ENCODE measurements around the gene PSMB11. TPM values are rescaled to one million over a fixed set of nuclear protein-coding genes. Genes with fewer than 3 reads are reported as not detected.

Gene PSMB11
- total RNA-seq, 2 donors from 2014 or later, result not detected

- Mint-ChIP-seq H3K9me3 (no peaks in the 10 kb centered on the region), H3K27ac (no peak overlapping the region), H3K4me3 (no peak overlapping the region), H3K27me3 (no peaks in the 10 kb centered on the region), H3K36me3 (ENCODE audit: low read depth) (no peaks in the 10 kb centered on the region), H3K4me1 (no peaks in the 10 kb centered on the region)
- ATAC-seq (replicated peaks), result no peak
Observed at GRCh38 chr14:23043754-23044153, 1.7 kb downstream of the PSMB11 start.

DNA sequence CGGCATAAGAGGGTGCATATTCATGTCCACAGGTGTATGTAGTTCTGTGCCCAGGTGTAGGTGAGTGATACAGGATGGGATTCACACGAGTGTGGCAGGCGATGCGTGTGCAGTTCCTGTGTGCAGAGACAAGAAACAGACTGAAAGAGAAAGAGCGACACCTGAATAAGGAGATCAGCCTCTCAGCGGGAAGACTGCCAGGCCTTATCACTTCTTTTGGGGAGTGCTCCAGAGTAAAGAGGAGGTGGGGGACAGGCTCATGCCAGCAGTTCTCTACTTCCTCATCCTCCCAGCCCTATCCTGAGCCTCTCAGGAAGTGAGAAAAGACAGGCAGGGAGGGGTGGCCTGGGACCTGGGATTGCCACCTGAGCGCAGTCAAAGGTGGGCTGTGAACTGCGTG is 2.8 kb downstream of the PSMB11 start:
- H3K36me3 Mint-ChIP-seq (ENCODE audit: low read depth), result no peaks in the 10 kb centered on the region
- no peaks in the 10 kb centered on the region for H3K9me3 Mint-ChIP-seq
- no peaks in the 10 kb centered on the region for H3K4me1 Mint-ChIP-seq
- no peaks in the 10 kb centered on the region for H3K27me3 Mint-ChIP-seq
- H3K27ac Mint-ChIP-seq, result no peak overlapping the region
- no peak overlapping the region for H3K4me3 Mint-ChIP-seq
- ATAC-seq (replicated peaks), result no peak

DNA sequence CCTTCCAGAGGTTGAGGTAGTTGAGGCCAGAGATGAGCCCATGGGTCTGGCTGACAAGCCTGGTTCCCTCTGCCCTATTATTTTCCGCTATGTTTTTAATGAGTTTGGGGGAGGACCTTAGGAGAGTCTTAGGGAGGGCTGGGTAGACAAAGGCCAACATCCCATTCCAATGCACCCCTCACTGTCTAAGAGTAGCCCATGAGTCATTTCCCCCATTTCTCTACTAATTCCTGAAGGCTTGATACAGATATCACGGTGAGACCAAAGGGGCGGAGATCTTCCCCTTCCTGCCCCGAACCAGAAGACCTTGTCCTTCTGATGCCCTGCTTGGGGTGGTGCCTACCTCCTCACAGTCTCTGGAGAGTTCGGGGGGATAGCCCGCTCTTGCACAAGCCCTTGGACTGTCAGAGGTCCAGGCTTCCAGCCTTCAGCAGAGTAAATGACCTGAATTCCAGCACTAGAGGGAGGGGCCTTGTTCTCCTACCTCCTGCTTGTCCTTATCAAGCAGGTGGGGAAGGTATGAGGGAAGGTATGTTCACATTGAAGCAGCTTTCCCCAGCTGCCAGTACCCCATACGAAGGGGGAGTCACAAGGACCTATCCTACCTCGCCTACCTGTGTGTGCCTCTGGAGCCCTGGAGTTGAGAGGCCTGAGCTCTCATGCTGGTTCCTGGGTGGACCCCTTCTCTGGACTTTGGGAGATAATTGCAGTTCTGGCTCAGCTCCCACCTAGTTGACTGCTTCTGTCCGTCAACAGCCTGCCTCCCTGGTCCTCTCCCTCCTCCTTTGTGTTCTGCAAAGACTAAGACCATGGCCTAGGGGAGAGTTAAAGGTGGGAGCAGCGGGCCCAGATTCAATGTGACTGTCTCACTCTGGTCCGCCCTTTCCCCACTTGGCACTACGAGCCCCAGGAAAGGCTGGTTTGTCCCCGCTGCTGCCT is 3.7 kb downstream of the PSMB11 start:
- no peaks in the 10 kb centered on the region for H3K4me1 Mint-ChIP-seq
- H3K27me3 Mint-ChIP-seq, result no peaks in the 10 kb centered on the region
- no peak overlapping the region for H3K27ac Mint-ChIP-seq
- H3K9me3 Mint-ChIP-seq, result no peaks in the 10 kb centered on the region
- H3K4me3 Mint-ChIP-seq, result no peak overlapping the region
- no peaks in the 10 kb centered on the region for H3K36me3 Mint-ChIP-seq (ENCODE audit: low read depth)
- no peak for ATAC-seq (replicated peaks)

DNA sequence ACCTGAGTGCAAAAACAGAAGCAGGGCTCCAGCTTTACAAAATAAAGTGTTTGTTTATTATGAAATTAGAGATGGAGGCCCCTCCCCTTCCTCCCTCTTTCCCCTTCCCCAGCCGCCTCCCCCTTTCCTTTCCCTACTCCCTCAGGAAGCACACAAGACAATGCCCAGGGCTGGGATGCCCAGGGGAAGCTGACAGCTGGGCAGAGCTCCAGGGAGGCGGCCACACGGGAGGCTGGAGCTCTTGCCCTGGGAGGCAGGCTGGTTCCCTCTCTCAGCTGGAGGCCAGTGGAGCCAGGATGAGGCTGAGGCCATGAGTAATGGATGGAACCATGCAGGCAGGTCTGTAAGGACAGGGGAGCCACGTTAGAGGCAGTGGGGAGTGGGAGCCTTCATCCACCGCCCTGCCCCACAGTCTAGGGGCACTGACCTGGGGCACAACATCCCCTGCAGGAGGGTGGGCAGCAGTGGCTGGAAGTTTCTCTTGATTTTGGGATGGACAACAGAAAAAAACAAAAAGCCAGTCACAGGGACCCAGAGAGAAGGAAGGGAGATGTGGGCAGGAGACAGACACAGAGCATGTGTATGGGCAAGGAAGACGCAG is 5.1 kb downstream of the PSMB11 start:
- H3K4me3 Mint-ChIP-seq, result no peak overlapping the region
- ATAC-seq (replicated peaks), result no peak
- H3K27me3 Mint-ChIP-seq, result no peaks in the 10 kb centered on the region
- no peaks in the 10 kb centered on the region for H3K9me3 Mint-ChIP-seq
- no peaks in the 10 kb centered on the region for H3K36me3 Mint-ChIP-seq (ENCODE audit: low read depth)
- no peaks in the 10 kb centered on the region for H3K4me1 Mint-ChIP-seq
- no peak overlapping the region for H3K27ac Mint-ChIP-seq

DNA sequence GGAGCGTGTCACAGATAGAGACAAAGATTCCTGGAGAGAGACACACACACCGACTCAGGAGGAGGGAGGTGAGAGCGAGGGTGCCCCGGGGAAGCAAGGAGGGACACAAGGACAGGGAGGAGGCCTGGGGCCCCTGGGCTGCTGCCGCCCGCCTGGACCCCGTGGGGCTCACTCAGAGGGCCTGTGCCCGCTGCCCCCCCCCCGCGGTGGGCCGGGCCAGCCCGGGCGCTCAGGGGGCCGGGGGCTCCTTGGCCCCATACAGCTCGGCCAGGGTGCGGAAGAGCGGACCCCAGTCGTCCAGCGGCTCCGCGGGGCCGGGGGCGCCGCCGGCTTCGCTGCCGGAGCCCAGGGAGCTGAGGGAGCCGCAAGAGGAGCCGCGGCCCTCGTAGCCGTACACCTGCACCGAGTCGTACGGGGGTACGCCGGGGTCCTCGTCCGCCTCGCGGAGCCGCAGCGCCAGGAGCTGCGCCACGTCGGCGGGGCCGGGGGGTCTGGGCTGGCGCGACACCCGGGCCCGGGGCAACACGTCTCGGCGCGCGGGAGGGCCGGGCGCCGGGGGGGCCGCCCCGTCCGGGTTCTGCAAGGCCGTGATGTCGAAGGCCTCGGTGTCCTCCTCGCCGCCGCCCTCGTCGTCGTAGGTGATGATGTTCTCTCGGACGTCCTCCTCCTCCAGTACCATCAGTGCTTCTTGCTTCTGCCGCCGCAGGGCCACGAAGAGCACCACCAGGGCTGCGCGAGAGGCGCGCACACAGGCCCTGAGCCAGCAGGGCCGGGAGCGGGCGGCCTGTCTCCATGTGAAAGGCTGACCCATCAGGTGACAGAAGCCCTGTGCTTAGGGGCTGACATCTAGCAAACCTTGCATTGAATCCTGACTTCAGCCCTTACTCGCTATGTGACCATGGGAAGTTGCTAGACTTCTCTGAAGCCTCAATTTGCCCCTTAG is 6.0 kb downstream of the PSMB11 start:
- H3K36me3 Mint-ChIP-seq (ENCODE audit: low read depth), result no peaks in the 10 kb centered on the region
- no peaks in the 10 kb centered on the region for H3K4me1 Mint-ChIP-seq
- no peak overlapping the region for H3K4me3 Mint-ChIP-seq
- no peak overlapping the region for H3K27ac Mint-ChIP-seq
- ATAC-seq (replicated peaks), result no peak
- no peaks in the 10 kb centered on the region for H3K9me3 Mint-ChIP-seq
- no peaks in the 10 kb centered on the region for H3K27me3 Mint-ChIP-seq

- Mint-ChIP-seq H3K4me1 (no peaks in the 10 kb centered on the region), H3K27ac (no peak overlapping the region), H3K4me3 (no peak overlapping the region), H3K9me3 (no peaks in the 10 kb centered on the region), H3K36me3 (ENCODE audit: low read depth) (no peaks in the 10 kb centered on the region), H3K27me3 (no peaks in the 10 kb centered on the region)
- no peak for ATAC-seq (replicated peaks)
Observed at GRCh38 chr14:23049011-23049410, 7.0 kb downstream of the PSMB11 start.

DNA sequence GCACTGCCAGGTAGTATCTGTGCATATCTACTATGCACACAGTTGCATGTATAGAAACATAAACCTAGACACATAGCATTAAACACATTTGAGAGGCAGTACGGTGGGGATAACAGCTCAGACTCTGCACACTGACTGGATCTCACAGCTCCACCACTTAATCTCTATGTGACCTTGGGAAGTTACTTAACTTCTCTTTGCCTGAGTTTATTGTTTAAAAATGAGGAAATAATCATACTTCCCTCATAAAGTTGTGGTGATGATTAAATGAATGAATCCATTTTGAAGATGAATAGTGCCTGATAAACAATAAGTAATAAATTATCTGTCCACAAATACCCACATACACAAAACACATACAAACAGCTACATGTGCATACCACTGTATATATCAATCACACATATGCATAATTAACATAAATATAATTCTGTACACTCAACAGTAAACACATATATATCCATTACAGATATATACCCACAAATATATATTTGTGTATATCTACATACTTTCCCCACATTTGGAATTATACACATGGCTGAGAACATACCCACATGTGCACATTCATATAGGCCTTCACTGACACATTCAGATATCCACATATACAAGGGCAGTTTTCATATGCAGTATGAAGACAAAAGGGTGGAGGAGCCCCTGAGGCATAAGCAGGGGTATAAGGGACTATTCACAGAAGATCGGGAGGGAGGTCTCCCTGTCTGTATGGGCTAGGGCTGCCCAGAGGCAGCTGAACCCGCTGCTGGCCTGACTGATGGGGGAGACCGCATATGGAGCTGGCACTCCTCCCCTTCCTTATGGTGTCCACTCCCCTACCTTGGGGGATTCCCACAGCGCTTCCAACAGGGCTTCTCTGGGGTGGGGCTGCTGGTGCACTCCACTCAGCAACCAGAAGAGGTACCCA is 9.4 kb downstream of the PSMB11 start:
- H3K36me3 Mint-ChIP-seq (ENCODE audit: low read depth), result peaks cover 3% of the 10 kb centered on the region
- peaks cover 6% of the 10 kb centered on the region for H3K4me1 Mint-ChIP-seq
- ATAC-seq (replicated peaks), result no peak
- H3K27ac Mint-ChIP-seq, result no peak overlapping the region
- H3K27me3 Mint-ChIP-seq, result peaks cover 3% of the 10 kb centered on the region
- H3K9me3 Mint-ChIP-seq, result no peaks in the 10 kb centered on the region
- H3K4me3 Mint-ChIP-seq, result no peak overlapping the region

DNA sequence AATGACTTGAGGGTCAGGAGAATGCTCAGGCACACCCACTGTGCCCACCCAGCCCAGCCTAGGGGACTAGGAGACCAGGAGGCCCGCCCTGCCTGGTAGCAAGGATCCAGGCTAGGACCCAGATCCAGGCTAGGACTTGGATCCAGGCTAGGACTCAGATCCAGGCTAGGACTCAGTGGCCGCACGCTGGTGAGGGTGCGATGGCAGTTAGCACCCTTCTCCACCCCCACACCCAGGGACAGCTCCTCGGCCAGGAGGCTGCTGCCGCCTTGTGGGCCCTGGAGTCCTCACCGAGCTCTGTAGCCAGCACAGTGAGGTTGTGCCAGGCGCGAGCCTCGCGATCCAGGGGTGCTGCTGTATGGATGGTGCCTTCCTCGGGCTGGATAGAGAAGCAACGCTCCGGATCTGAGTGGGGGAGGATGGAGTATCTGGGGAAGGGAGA is 10.2 kb downstream of the PSMB11 start:
- ATAC-seq (replicated peaks), result no peak

GRCh38 chr14:23052671-23053070 is 10.7 kb downstream of the PSMB11 start:
- H3K9me3 Mint-ChIP-seq, result no peaks in the 10 kb centered on the region
- H3K4me1 Mint-ChIP-seq, result peaks cover 14% of the 10 kb centered on the region
- no peak overlapping the region for H3K27ac Mint-ChIP-seq

More for the DNA sequence above, 10.2 kb downstream of the PSMB11 start:
- Mint-ChIP-seq H3K4me1 (peaks cover 14% of the 10 kb centered on the region), H3K9me3 (no peaks in the 10 kb centered on the region), H3K36me3 (ENCODE audit: low read depth) (peaks cover 7% of the 10 kb centered on the region), H3K4me3 (no peak overlapping the region), H3K27me3 (peaks cover 8% of the 10 kb centered on the region), H3K27ac (no peak overlapping the region)

DNA sequence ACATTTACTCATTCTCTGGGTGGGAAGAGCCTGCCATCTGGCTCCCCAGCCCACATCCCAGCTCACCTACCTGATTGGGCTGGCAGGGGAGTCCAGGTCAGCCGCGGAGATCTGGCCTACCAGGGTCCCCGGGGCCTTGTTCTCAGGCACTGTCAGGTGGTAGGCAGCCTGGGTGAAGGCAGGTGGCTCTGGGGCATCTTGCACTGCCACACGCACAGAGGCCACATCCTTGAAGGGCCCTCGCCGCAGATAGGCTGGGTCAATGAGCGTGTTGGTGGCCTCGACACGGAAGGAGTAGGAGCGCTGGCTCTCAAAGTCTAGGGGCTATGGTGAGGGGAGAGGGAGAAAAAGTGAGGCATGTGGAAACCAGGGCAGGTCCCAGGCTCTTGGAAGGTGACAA is 11.4 kb downstream of the PSMB11 start:
- no peak for ATAC-seq (replicated peaks)
- Mint-ChIP-seq H3K9me3 (no peaks in the 10 kb centered on the region), H3K4me3 (no peak overlapping the region), H3K4me1 (peaks cover 14% of the 10 kb centered on the region), H3K36me3 (ENCODE audit: low read depth) (peaks cover 13% of the 10 kb centered on the region), H3K27me3 (peaks cover 8% of the 10 kb centered on the region), H3K27ac (no peak overlapping the region)

More at GRCh38 chr14:23052671-23053070, 10.7 kb downstream of the PSMB11 start:
- Mint-ChIP-seq H3K27me3 (peaks cover 8% of the 10 kb centered on the region), H3K36me3 (ENCODE audit: low read depth) (peaks cover 7% of the 10 kb centered on the region), H3K4me3 (no peak overlapping the region)
- no peak for ATAC-seq (replicated peaks)

DNA sequence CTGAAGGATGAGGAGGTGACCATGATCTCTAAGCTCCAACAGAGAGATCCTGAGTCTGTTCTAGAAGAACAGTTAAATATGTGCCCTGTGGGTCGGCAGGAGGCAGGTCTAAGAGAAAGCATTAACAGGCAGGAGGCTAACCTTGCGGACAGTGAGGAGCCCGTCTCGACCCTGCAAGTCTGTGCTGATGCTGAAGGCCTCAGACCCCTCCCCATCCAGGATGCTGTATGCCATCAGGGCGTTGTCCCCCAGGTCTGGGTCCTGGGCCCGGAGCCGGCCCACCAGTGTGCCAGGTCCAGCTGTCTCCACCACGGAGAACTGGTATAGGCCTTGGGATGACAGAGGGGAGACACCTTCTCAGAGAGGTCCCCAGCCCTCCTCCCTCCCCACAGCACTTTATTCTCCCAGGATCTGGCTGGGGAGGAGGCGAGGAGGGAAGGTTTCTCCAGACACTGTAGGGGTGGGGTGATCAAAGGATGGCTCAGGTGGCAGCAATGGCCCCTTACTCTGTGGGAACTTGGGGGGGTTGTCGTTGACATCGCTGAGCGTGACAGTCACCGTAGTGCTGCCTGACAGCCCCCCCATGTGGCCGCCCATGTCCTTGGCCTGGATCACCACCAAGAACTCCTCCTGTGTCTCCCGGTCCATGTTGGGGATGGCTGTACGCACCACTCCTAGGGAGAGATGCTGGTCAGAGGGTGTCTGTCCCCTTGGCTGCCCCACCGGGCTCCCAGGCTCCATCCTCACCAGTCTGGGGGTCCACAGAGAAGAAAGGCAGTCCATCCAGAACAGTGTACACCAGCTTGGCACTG is 12.2 kb downstream of the PSMB11 start:
- Mint-ChIP-seq H3K27me3 (peaks cover 8% of the 10 kb centered on the region), H3K4me1 (peaks cover 14% of the 10 kb centered on the region), H3K9me3 (no peaks in the 10 kb centered on the region)

GRCh38 chr14:23055147-23055550 is 13.1 kb downstream of the PSMB11 start:
- Mint-ChIP-seq H3K9me3 (no peaks in the 10 kb centered on the region), H3K27ac (no peak overlapping the region), H3K4me3 (no peak overlapping the region), H3K27me3 (peaks cover 8% of the 10 kb centered on the region), H3K4me1 (peaks cover 14% of the 10 kb centered on the region), H3K36me3 (ENCODE audit: low read depth) (peaks cover 30% of the 10 kb centered on the region)
- ATAC-seq (replicated peaks), result no peak

More for the DNA sequence above, 12.2 kb downstream of the PSMB11 start:
- H3K4me3 Mint-ChIP-seq, result no peak overlapping the region
- H3K27ac Mint-ChIP-seq, result no peak overlapping the region
- peaks cover 21% of the 10 kb centered on the region for H3K36me3 Mint-ChIP-seq (ENCODE audit: low read depth)
- no peak for ATAC-seq (replicated peaks)

DNA sequence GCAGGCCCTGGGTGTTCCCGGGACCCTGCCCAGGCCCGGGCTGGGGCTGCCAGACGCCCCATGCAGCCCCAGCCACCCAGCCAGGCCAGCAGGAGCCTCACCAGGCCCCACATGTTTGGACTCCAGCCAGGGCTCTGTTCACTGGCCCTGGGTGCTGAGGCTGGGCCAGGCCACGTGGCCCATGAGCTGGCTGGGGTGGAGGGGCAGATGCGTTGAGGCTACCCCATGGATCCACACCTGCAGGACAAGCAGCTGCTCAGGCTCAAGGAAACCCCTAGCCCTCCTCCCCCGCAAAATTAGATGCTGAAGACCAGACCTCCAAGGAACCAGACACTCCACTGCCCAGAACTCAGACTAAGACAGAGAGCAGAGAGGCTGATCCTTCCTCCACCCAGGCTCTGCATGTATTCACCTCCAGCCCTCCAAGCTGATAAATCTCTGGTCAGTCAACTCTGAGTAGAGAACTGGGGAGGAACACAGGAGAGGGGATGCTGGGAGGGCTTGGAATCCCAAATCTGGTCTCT is 13.7 kb downstream of the PSMB11 start:
- peak overlapping the region; percentile 74 for H3K4me3 Mint-ChIP-seq
- H3K27ac Mint-ChIP-seq, result no peak overlapping the region
- H3K27me3 Mint-ChIP-seq, result peaks cover 8% of the 10 kb centered on the region
- ATAC-seq (replicated peaks), result no peak
- H3K9me3 Mint-ChIP-seq, result no peaks in the 10 kb centered on the region
- H3K36me3 Mint-ChIP-seq (ENCODE audit: low read depth), result peaks cover 36% of the 10 kb centered on the region
- peaks cover 14% of the 10 kb centered on the region for H3K4me1 Mint-ChIP-seq
